Panc1 (cell line): Measurements from ENCODE around the gene STRAP. TPM values are rescaled to one million over a fixed set of nuclear protein-coding genes. Genes with fewer than 3 reads are reported as not detected.

Experiments used
- ATAC-seq: fragments of 200-7000 bp; cut with Tn5 transposase; 2 replicates; pipeline ENCODE4 v1.9.1; 2020; ENCODE audit warnings: mild to moderate bottlenecking, moderate library complexity
- BruUV-seq: library from RNA; stranded (reverse); fragments of 400-500 nt; replicated peaks from 2 replicates; lab custom pipeline; 2021; lab: Mats Ljungman, UMichigan
- CTCF ChIA-PET: fragments of 300-600 bp; sonication (Branson Sonifier 250); formaldehyde crosslinking; loops from one replicate; lab custom pipeline; 2022; ENCODE audit warnings: antibody characterized with exemption; lab: Charles Lee
- POLR2A ChIA-PET: fragments of 300-600 bp; sonication (Branson Sonifier 250); formaldehyde crosslinking; loops from one replicate; lab custom pipeline; 2022; ENCODE audit warnings: antibody characterized with exemption; lab: Charles Lee
- DNase-seq: peaks from one replicate; pipeline ENCODE4 v3.0.0-alpha.2; 2010; ENCODE audit warnings: low read depth, low spot score
- H3K27ac ChIP-seq: 2 replicates; pipeline ENCODE4 v1.5.1; 2011; ENCODE audit warnings: mild to moderate bottlenecking, low read length, inconsistent platforms
- H3K27me3 ChIP-seq: fragments of 200-500 bp; sonication (Bioruptor generic); 2 replicates; pipeline ENCODE4 v1.6.0; 2014; ENCODE audit warnings: low read length, inconsistent platforms; ENCODE audit not compliant: control insufficient read depth, insufficient read depth
- H3K36me3 ChIP-seq: fragments of 200-500 bp; sonication (Bioruptor generic); 2 replicates; pipeline ENCODE4 v1.5.1; 2014; ENCODE audit warnings: inconsistent platforms, mild to moderate bottlenecking, low read length, moderate library complexity; ENCODE audit not compliant: control insufficient read depth, insufficient read depth
- H3K4me1 ChIP-seq: 2 replicates; pipeline ENCODE4 v1.5.1; 2011; ENCODE audit warnings: inconsistent platforms, mild to moderate bottlenecking, low read length, moderate library complexity; ENCODE audit not compliant: control insufficient read depth, insufficient read depth
- H3K4me3 ChIP-seq, 2 experiments: 2 replicates each; pipeline ENCODE4 v1.5.1; 2011 to 2012; ENCODE audit warnings: low read depth in 2 of 2, low read length in 2 of 2, mild to moderate bottlenecking in 2 of 2, inconsistent platforms in 1 of 2, moderate library complexity in 1 of 2
- H3K9me3 ChIP-seq: fragments of 200-500 bp; sonication (Bioruptor generic); 2 replicates; pipeline ENCODE4 v1.5.1; 2014; ENCODE audit warnings: low read depth, mild to moderate bottlenecking, inconsistent platforms, low read length, moderate library complexity; ENCODE audit not compliant: control insufficient read depth, insufficient read depth
- POLR2AphosphoS5 ChIP-seq: IDR thresholded peaks from 2 replicates; pipeline ENCODE4 v1.6.1; 2012; ENCODE audit warnings: mild to moderate bottlenecking, low read depth, low read length, moderate library complexity
- SIN3A ChIP-seq: IDR thresholded peaks from 2 replicates; pipeline ENCODE4 v1.6.1; 2012; ENCODE audit warnings: low read depth, mild to moderate bottlenecking, low read length, moderate library complexity, borderline replicate concordance; ENCODE audit not compliant: insufficient read depth
- TCF7L2 ChIP-seq: IDR thresholded peaks from 2 replicates; pipeline ENCODE4 v1.6.1; 2011; ENCODE audit warnings: mild to moderate bottlenecking, low read depth, low read length, inconsistent platforms
- in situ Hi-C: cut with HindIII; loops from 2 replicates; pipeline ENCODE4 v1.10.0; 2016; ENCODE audit warnings: low sequenced_read_pairs, low pct_unique_long_range_greater_than_20kb
- intact Hi-C: fragments of 100-400 bp; cut with micrococcal nuclease; formaldehyde crosslinking; loops from one replicate; pipeline ENCODE4 v1.10.0; 2022; ENCODE audit not compliant: unreplicated experiment
- total RNA-seq: library from RNA; stranded (reverse); gene quantifications from one replicate; pipeline ENCODE4 v1.2.1, GENCODE V29; 2021; ENCODE audit not compliant: unreplicated experiment
- TF ChIP-seq, protein P1 (sequence below): fragments of 450-650 bp; IDR thresholded peaks from 2 replicates; pipeline ENCODE4 v1.5.1; 2017; ENCODE audit warnings: mild to moderate bottlenecking
- TF ChIP-seq, protein P2 (sequence below), 2 experiments: IDR thresholded peaks; 2 replicates each; pipeline ENCODE4 v1.6.1; 2011 to 2012; ENCODE audit warnings: low read depth in 2 of 2, control low read depth in 1 of 2, low read length in 1 of 2, mild to moderate bottlenecking in 1 of 2, moderate library complexity in 1 of 2; ENCODE audit not compliant: insufficient read depth in 1 of 2

The STRAP gene
- total RNA-seq, 1 experiment from 2014 or later, result 99.4 TPM

DNA sequence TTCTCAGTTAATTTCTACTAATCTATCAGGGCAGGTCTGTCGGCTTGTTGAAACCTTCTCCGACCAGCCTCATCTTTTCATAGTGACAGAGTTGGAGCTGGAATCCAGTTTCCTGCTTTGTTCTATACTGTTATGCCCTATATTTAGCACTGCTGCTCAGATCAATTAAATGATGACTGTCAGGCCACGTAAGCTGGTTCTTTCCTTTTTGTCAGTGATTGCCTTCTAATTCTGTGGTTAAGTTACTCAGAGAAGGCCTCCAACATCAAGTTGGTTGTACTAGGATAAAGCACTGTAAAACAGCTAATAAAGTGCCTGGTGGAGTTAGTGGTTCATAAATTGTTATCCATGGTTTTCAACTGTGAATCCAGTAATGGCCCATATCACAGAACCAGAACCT lies 51.6 kb downstream of the STRAP start:
- Histone ChIP-seq H3K9me3 (peaks cover 3% of the 10 kb centered on the region; the same call in 1 of the 2 replicates), H3K4me1 (no peaks in the 10 kb centered on the region), H3K4me3 (no peak overlapping the region), H3K27ac (no peak overlapping the region), H3K27me3 (no peaks in the 10 kb centered on the region), H3K36me3 (no peaks in the 10 kb centered on the region)
- in situ Hi-C loops, result no loop called here
- ChIA-PET CTCF (no interaction called here), POLR2A (no interaction called here)
- no TSS peak for BruUV-seq
- TF ChIP-seq, protein P1, sequence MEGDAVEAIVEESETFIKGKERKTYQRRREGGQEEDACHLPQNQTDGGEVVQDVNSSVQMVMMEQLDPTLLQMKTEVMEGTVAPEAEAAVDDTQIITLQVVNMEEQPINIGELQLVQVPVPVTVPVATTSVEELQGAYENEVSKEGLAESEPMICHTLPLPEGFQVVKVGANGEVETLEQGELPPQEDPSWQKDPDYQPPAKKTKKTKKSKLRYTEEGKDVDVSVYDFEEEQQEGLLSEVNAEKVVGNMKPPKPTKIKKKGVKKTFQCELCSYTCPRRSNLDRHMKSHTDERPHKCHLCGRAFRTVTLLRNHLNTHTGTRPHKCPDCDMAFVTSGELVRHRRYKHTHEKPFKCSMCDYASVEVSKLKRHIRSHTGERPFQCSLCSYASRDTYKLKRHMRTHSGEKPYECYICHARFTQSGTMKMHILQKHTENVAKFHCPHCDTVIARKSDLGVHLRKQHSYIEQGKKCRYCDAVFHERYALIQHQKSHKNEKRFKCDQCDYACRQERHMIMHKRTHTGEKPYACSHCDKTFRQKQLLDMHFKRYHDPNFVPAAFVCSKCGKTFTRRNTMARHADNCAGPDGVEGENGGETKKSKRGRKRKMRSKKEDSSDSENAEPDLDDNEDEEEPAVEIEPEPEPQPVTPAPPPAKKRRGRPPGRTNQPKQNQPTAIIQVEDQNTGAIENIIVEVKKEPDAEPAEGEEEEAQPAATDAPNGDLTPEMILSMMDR, result no peak
- TF ChIP-seq, protein P2, sequence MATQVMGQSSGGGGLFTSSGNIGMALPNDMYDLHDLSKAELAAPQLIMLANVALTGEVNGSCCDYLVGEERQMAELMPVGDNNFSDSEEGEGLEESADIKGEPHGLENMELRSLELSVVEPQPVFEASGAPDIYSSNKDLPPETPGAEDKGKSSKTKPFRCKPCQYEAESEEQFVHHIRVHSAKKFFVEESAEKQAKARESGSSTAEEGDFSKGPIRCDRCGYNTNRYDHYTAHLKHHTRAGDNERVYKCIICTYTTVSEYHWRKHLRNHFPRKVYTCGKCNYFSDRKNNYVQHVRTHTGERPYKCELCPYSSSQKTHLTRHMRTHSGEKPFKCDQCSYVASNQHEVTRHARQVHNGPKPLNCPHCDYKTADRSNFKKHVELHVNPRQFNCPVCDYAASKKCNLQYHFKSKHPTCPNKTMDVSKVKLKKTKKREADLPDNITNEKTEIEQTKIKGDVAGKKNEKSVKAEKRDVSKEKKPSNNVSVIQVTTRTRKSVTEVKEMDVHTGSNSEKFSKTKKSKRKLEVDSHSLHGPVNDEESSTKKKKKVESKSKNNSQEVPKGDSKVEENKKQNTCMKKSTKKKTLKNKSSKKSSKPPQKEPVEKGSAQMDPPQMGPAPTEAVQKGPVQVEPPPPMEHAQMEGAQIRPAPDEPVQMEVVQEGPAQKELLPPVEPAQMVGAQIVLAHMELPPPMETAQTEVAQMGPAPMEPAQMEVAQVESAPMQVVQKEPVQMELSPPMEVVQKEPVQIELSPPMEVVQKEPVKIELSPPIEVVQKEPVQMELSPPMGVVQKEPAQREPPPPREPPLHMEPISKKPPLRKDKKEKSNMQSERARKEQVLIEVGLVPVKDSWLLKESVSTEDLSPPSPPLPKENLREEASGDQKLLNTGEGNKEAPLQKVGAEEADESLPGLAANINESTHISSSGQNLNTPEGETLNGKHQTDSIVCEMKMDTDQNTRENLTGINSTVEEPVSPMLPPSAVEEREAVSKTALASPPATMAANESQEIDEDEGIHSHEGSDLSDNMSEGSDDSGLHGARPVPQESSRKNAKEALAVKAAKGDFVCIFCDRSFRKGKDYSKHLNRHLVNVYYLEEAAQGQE (IDR thresholded peaks at IDR 0.05; ENCODE audit: insufficient read depth in 1 of 2, low read depth in 2 of 2, low read length in 1 of 2), result no peak
- TF ChIP-seq TCF7L2 (no peak), POLR2AphosphoS5 (no peak), SIN3A (no peak)
- no peak for DNase-seq
- no peak for ATAC-seq
- intact Hi-C loops, result no loop called here

DNA sequence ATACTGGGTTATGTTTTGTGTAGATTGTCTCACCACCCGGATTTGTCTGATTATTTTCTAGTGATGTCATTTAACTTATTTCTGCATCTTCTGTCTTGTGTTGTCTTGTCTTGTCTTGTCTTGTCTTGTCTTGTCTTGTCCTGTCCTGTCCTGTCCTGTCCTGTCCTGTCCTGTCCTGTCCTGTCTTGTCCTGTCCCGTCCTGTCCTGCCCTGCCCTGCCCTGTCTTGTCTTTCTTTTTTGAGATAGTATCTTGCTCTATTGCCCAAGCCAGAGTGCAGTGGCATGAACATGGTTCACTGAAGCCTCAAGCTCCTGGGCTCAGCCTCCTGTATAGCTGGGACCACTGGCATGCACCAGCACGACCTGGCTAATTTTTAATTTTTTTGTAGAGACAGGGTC lies 54.6 kb downstream of the STRAP start:
- TF ChIP-seq, protein P1, result no peak
- no peak for TF ChIP-seq POLR2AphosphoS5
- no peak for TF ChIP-seq TCF7L2
- TF ChIP-seq, protein P2 (IDR thresholded peaks at IDR 0.05; ENCODE audit: insufficient read depth in 1 of 2, low read depth in 2 of 2, low read length in 1 of 2), result no peak
- TF ChIP-seq SIN3A, result no peak
- no peak for DNase-seq
- Histone ChIP-seq H3K36me3 (no peaks in the 10 kb centered on the region), H3K4me1 (no peaks in the 10 kb centered on the region), H3K9me3 (peaks cover 3% of the 10 kb centered on the region; the same call in 1 of the 2 replicates), H3K4me3 (no peak overlapping the region), H3K27me3 (no peaks in the 10 kb centered on the region), H3K27ac (no peak overlapping the region)
- ChIA-PET CTCF (no interaction called here), POLR2A (no interaction called here)
- no peak for ATAC-seq
- no TSS peak for BruUV-seq
- in situ Hi-C loops, result no loop called here
- intact Hi-C loops, result no loop called here
